MV-4-11 (cell line): Measurements from ENCODE around the gene LMX1B.

ENCODE experiments used
- DNase-seq: peaks from one replicate; lab custom pipeline; 2025; lab: John Stamatoyannopoulos, UW

The LMX1B gene

GRCh38 chr9:126658201-126658825 is 44.6 kb downstream of the LMX1B start:
- no peak for DNase-seq

GRCh38 chr9:126658956-126659555 is 45.3 kb downstream of the LMX1B start:
- no peak for DNase-seq

GRCh38 chr9:126661122-126661520 is 47.4 kb downstream of the LMX1B start:
- DNase-seq, result no peak

DNA sequence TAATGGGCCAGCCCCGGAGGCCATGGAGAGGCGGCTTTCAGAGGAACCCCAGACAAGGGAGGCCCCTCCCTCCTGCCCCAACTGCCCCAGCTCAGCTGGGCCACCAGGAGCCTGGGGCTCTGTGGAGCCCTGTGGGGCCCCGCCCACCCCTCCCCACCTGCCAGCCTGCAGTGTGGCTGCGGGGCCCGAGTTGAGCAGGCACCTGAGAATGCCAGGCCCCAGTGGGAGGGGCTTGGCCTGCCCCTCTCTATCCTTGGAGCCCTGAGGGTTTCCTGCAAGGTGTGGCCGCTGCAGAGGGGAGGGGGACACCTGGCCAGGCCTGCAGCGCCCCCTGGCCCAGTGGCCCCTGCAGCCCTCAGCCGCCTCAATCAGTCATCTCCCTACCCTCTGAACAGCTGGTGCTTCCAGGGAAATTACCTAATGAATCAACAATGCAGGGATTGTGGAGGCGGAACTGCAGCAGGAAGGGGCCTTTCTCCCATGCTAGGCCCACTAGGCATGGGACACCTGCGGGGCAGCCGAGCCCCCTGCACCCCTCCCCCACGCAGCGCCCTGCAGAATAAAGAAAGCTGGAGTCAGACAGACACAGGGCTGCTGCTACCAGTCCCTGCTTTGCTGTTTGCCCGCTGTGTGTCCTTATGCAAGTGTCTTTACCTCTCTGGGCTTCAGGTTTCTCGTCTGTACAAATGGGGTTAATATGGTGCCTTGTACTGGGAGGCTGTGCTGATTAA is 48.0 kb downstream of the LMX1B start:
- no peak for DNase-seq

DNA sequence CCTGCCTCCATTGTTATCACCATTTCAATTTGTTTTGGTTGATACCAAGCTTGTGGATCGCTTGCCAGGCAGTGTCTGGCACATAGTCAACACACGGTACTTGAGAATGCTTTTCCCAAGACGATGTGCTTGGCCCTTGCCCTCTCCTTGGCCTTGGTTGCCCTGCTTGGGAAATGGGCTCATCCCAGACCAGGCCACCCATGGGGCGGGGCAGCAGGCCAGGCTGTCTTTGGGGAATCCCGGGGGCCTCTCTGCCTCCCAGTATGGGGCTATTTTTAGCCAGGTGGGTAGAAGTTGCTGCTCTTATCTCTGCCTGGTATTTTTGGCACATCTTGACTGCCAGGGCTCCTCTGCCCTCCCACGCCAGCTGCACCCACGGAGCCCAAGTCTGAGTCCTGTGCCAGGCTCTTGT is 49.9 kb downstream of the LMX1B start:
- DNase-seq, result no peak

DNA sequence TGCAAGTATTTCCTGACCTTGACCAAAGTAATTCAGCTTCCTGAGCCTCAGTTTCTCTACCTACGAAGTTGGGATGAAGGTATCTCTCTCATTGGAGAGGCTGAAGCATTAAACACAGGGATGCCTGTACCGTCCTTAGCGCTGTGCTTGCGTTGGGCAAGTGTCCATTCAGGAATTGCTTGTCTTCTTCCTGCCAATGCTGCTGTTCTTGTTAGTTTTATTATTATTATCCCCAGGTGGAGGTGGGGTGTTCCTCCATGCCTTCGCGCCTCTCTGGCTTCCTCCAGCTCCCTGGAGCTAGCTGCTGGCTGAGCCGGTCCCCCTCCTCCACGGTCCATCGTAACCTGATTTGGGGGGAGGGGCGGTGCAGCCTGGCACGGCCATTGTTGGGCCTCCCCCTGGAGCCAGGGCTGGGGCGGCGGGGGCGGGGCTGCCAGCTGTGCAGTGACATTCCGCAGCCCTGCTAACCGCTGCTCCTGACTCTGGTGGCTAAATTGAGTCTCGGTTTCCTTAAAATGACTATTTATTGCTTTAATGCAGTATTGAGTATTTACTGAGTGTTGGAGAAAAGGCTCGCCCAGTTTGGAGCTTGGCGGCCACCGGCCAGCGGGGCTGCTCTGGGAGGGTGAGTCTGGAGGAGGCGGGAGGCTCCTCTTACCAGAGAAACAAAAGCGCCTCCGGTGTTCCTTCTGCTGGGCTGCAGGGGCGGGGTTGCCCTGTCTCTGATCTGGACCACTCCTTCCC is 51.3 kb downstream of the LMX1B start:
- DNase-seq, result no peak

GRCh38 chr9:126665644-126666035 is 51.9 kb downstream of the LMX1B start:
- DNase-seq, result no peak

- no peak for DNase-seq
Observed at GRCh38 chr9:126666155-126666803, 52.6 kb downstream of the LMX1B start.

- no peak for DNase-seq
Observed at GRCh38 chr9:126667190-126668055, 53.7 kb downstream of the LMX1B start.

DNA sequence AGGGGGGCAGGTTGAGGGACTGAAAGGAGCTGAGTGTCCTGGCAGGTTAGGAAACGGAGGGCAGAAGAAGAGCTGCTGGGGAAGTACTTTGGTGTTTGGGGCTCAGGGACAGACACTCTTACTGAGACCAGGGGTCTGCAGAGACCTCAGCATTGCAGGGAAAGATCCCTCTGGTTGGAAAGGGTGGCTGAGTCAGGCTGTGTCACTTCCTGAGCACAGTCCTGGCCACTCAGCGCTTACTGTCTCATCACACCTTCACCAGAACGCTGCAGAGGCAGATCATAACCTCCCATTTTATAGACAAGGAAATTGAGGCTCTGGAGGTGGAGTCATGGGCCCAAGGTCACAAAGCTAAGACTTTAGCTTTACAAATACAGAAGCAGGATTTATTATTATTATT is 54.3 kb downstream of the LMX1B start:
- DNase-seq, result no peak

GRCh38 chr9:126669108-126669507 is 55.4 kb downstream of the LMX1B start:
- DNase-seq, result no peak

DNA sequence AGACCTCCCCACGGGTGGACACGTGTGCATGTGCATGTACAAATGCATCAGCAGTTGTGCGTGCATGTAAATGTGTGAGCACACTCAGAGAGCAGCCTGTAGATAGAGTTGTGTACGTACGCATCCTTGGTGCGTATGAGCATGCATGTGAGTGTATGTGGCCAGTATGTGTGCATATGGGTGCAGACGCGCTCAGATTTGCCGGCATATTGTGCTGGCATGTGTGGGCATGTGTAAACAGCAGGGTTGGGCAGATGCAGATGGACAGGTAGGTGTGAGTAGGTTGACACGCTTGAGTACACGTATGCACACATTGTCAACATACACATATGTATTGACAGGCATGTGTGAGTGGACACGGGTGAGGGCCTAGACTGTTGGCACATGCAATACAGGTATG is 56.5 kb downstream of the LMX1B start:
- DNase-seq, result no peak

DNA sequence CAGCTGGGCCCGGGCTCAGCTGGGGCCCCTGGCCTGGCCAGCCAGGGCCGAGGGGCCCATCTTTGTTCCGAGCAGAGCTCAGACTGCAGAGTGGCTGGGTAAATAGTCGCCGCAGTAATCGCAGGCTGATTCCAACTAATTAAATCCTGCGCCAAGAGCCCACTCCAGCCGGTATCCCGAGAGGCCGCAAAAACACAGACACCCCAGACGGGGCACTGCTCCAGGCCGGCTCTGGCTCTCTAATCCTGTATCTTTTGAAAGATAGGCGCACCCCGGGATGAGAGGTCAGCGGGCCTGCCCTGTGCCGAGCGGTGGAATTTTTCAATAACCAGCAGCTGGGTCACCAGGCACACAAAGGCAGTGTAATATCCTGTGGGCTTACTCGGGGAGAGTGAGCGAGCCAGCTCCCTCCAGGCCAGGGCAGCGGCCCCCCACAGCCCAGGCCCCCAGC is 57.7 kb downstream of the LMX1B start:
- no peak for DNase-seq

- DNase-seq, result no peak
Observed at GRCh38 chr9:126671983-126672382, 58.3 kb downstream of the LMX1B start.

- no peak for DNase-seq
Observed at GRCh38 chr9:126672634-126673284, 59.0 kb downstream of the LMX1B start.

DNA sequence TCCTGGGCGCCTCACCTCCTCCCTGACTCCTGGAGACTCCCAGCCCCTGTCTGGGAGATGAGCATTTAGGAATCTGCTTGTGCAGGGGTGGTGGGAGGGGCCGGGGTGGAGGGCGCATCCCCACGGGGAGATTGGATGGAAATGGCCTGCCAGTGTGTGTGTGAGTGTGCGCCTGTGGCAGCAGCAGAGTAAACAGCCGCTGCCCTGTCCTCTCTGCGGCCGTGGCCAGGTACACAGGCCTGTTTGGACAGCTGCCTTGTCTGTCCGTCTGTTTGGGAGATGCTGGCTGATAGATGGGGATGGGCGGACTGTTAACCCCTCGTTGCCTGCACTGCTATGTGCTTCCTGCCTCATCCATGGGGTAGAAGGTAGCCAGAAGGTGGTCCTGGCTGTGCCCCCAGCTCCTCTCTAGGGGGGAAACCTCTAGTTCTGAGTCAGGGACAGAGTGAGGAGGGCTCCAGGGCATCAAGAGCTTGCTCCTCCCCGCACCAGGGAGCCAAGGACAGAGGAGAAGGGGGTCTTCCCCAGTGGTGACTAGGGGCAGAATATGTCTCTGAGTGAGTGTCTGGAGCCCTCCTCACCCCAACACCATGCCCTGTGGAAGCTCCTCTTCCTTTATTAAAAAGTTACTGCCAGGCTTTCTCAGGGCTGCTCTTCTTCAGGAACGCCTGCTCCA is 60.1 kb downstream of the LMX1B start:
- no peak for DNase-seq

GRCh38 chr9:126674365-126675146 is 60.8 kb downstream of the LMX1B start:
- DNase-seq, result no peak

DNA sequence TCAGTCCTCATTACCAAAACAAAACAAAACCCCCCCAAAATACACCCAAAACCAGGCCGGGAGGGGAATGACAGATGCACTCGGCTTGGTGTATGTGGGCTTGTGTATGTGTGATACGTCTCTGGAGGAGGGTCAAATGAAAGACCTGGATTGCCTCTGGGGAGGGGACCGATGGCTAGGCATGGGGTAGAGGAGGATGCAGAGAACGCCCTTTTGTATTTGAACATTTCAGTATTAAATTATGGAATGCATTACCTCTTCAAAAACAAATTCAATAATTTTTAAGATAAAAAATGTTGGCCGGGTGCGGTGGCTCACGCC is 61.4 kb downstream of the LMX1B start:
- no peak for DNase-seq

DNA sequence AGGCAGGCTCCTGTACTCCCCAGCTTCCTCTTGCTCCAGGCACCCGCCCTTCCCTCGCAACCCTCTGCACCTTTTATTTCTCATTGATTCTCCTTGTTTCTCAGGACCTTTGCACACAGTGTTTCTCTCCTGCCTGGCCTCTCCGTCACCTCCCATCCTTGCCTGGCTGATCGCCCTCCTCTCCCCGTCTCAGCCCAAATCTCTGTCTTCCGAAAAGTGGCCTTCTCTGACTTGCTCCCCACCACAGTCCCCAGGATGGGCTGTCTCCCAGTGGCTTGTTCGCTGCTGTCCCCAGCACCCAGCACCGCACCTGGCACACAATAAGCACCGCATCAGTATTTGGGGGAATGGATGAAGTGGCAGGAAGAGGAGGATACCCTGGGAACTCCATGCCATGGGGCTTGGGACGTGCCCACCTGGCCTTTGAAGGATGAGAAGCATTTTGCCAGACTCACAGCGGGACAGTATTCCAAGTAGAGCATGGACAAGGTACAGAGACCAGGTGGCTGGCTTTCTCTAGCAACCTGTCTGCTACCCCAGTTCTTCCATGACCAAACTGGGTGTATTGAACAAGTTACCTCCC is 62.5 kb downstream of the LMX1B start:
- no peak for DNase-seq
